Right kidney (tissue), 1 donor: ENCODE measurements around the gene SCIN.

Experiments
- DNase-seq: peaks from one replicate; pipeline ENCODE4 v3.0.0-alpha.2; 2016

SCIN gene

DNA sequence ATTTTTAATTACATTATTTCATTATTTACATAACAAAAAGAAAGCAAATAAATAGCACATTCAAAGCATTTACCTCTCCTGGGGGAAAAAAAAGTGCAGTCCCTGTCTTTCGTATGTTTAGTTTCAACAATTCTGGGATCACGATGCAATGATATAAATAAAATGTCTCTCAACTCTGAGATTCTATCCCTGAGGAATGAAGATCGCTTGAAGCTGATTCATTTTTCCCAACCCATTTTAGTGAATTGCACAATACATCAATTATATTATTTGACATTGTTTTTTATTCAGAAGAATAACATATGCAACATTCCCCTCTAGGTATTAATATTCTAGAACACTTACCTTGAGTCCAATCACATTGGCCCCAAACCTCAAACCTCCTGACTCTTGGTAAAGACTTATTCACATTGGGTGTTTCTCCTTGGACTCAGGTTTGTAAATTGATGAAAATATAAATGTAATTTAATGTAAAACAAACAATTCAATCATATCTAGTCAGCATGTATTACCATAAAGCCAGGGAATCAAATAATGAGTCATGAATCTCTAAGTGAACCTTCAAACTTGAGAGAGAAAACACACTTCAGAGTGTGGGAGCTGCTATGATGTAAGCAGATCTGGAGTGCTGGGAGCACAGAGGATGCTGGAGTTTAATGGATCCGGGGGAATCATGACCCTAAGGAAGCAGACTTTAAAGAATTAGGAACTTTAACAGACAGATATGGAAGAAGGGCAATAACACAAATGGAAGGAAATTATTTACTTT, 5.3 kb upstream of the SCIN start:
- no peak for DNase-seq

DNA sequence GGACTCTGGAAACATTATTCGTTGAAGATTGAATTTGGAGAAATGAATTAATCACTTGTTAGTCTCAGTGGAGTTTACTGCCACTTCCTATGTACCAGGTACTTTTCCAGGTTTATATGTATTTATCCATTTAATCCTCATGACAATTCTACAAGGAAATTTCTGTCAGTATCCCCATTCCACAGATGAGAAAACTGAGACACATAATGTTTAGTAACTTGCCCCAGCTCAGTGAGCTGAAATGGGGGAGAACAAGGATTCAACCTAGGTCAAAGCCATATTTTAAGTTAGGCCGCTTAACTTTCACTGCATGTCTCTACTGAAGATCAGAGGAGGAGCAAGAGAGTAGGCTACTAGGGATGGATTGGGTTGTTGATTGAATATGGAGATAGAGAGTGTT, 4.6 kb upstream of the SCIN start:
- DNase-seq = no peak

DNA sequence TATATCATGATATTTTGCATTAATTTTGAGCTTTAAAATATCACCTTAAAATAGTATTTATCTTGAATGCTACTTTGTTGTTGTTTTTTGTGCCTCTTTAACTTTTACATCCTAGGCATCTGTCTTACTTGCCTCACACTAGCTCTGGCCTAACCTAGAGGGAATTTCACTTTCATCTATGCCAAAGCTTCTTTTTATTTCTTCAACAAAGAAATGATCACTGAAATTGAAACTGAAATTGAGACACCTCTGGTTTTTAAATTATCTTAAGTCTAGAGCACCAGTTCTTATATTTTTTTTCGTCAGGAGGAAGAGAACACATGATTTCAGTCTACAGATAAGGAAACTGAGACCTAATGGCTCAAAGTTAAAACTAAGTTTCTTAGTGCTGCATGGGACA, 3.5 kb upstream of the SCIN start:
- DNase-seq = no peak

DNA sequence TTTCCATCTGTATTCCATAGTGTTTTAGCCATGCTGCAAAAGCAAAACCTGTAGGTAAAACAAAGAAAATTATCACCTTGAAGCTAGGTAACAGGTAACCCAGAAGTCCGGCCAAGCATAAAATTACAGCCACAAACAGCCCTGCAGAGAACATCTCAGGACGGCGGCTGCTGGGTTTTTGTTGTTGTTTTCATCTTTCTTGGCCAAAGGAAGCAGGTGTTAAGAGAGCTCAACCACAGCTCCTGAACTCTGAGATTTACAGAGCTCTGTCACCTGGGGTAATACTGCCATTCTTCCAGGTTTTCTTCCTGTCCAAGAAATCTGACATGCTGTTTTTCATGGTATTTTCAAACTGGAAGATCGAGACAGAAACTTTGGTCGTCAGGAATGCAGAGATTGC, 847 bp upstream of the SCIN start:
- DNase-seq = peak; percentile 28

DNA sequence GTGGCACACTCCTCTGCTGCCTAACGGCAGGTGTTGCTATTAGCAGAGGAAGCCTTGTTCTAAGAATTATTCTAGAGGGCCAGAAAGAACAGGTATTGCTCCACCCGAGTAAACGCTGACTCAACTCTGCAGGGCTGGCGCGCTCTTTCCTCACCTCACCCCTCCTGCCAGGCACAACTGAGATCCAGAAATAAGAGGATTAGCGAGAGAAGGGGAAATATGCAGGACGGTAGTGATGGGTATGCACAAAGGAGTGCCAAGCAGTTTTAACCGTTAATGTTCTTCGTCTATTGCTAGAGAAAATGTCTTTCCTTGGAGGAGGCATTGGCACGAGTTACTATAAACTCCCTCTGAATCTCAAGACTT, 369 bp upstream of the SCIN start:
- DNase-seq = no peak

DNA sequence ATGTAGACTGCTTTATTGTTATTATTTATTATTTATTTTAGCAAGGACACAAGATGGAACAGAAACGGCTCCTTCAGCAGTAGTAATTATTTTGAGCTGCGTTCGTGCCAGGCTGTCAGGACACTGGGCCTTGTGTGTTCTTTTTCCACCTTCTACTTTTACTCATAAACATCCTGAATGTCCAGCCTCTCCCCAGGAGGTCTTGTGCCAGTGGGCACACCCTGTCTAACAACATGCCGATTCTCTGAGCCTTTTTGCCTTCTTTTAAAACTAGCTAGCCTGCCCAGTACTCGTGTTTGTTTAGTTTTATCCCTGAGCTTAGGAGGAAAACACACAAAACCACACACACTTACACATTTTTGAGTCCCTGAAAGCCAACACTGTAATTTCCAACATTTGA, 1.2 kb downstream of the SCIN start:
- no peak for DNase-seq

DNA sequence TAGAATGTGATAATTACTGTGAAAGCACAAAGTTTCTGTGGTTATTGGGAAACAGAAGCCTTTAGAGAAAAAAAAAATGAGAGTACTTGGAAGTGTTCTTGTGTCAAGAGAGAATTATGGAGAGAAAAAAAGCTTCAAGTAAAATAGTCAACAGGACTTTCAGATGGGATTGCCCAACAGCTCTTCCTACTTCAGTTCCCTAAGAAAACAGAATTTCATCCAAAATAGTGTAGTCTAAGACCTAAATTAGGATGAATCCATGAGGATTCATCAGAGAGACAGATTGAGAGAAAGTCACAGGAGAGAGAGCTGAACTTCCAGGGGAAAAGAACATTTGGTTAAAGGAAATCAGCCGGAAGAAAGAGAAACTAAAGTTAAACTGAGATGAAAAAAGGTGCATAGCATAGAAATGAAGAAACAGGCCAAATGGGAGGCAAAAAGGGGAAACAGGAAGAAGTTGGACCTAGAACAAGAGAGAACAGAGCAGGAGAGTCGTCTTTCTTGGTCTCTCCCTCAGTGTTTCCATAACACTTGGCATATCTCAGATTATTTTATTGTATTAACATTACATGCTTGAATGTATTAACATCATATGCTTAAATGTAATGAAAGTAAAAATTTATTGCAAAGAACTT, 2.5 kb downstream of the SCIN start:
- no peak for DNase-seq

DNA sequence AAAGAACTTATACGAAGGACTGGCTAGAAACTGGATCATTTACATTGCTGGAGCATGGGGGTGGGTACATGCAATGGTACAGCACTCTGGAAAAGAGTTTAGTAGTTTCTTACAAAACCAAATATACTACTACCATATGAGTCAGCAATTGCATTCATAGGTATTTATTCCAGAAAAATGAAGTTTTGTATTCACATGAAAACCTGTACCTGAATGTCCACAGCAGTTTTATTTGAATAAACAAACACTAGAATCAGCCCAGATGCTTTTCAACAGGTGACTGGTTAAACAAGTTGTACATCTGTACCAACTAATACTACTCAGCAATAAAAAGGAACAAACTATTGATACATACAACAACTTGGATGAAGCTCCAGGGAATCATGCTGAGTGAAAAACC, 3.4 kb downstream of the SCIN start:
- DNase-seq = no peak

DNA sequence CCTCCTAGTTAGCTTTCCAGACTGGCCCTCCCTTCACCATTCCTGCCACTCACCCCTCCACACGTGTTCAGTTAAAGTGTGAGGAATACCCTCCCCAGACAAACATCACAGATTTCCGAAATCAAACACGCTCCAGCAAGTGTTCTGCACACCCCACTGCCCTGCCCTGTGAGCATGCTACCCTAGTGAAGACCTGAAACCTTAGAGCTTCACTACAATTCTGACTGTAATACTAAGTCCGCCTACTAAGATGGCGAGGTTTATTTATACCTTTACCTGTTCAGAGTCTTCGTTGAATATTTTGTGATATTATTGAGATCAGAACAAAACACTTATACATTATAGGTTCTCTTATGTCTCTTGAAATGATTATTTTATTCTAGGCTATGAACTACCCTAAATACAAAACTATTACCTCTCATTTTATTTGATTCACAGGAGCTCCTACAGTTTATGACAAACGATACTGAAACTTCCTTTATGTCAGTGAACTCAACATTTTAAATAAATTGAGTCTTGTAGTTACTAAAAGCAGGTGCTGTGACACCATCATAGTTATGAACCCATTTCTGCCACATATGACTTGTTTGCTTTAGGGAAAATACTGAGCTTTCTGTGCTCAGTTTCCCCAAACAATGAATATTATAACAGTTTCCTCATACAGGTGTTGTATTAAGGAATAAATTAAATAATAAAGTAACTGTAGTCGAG, 8.6 kb downstream of the SCIN start:
- DNase-seq = no peak

DNA sequence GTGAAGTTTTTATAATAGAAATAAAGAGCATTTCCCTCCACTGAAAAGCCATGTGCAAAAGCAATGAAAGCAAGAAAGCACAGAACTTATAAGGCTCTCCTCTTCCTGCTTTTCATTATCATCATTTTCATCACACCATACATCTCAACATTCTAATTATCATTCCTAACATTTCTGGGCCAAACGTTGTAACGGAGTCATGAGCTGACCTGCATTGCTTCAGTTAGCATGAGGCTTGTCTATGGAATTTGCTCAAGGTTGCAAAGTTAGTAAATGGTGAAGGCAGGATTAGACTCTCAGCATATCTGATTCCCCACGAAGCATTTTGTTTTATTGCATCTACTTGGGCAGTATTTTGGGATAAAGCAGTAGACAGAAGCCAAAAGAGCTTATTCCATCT, 11.4 kb downstream of the SCIN start:
- DNase-seq = no peak

DNA sequence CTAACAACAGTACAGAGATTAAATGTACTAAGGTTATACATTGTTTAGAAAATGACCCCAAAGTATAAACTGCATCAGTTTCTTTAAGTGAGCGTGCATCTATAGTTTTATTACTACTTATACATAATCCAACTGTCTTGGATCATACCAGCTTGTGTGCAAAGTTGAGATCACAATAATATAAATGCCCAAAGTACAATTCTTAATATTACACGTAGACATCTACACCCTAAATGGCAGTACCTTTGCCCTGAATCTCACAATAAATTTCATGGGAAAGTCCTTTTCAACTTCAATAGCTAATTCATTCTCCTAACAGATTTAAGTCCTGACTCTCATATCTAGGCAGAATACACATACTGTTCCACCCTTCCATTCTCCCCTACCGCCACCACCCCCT, 11.8 kb downstream of the SCIN start:
- no peak for DNase-seq

DNA sequence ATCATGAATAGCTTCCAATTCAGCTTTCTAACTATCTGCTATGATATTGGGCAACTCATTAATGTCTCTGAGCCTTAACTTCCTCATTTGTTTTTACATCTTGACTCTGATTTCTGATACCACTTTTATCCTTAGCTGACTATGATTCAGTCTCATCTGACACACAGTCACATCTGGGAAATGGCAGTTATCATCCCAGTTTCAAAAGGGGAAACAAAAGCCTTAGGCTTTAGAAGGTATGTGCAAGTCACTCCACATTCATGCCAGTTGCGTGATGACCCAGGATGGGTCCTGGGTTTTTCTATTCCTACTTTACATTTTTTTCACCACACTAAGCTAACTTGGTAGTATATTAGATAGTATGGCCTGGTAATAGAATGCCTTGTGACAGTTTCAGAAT, 12.7 kb downstream of the SCIN start:
- no peak for DNase-seq

DNA sequence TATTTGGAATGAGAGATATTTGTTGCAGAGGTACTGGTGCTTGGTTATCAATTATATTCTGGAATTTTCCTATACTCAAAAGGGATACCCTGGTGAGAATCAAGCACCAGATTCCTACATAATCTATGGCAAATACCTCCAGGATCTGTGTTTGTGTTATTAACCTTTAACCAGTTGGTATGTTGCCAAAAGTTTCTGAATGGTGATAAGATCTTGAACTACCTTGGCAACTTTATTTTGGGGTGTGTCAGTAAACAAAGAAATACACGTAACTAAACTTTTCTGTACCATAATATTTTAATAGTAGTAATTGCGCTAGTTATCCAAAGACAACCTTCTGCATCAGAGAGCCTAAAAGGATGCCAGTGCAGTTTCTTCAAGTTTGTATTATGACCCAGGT, 13.4 kb downstream of the SCIN start:
- no peak for DNase-seq

DNA sequence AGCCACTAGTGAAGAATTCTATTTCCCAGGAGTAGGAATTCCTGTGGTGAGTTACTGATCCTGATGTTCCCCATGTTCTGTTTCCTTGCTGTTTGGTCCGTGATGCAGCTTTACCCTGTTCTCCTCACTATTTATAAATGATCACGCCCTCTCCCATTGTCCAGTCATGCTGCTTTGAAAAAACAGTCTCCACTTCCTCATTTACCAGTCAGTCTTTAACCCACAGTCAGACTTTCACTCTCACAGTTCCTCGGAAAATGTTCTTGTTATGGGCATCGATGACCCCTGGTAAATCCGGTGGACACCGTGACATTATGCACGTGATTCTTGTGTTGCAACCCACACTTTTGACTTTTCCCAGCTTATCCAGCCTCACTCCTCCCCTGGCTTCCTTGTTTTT, 14.4 kb downstream of the SCIN start:
- DNase-seq = no peak

DNA sequence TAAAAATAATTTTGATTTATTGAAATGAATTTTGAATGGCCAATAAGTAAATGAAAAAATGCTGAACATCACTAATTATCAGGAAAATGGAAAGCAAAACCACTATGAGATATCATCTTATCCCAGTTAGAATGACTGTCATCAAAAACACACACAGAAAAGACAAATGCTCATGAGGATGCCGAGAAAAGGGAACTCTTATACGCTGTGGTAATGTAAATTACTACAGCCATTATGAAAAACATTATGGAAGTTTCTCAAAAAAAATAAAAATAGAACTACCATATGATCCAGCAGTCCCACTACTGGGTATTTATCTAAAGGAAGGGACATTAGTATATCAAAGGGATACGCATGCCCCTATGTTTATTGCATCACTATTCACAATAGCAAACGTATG, 15.8 kb downstream of the SCIN start:
- no peak for DNase-seq

DNA sequence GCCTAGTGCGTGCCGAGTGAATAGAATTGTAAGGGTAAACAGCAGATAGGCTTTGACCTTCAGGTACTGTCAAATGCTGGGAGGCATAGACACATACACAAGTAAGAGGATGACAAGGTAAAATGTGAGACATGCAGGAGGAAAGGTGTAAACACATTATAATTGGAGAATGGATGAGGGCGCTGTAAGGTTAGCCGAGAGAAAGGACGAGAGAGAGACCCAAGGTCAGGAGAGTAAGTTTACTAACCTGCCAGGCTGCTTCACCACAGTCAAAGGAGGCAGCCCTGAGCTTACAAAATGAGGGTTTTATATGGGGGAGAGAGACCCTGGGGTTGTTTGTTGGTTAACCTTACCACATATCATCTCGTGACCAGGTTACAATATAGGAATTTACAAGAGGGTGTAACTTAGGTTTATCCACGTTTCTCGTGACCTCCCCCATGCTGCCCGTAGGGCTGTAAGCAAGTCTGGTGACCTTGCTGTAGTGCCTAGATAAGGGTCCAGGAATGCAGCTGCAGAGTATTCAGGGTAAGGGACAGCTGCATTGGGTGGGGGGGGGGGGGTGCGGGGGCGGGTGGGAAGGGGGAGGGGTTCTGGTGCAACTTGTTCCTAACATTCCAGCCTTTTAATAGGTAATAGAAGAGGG, 17.9 kb downstream of the SCIN start:
- no peak for DNase-seq

DNA sequence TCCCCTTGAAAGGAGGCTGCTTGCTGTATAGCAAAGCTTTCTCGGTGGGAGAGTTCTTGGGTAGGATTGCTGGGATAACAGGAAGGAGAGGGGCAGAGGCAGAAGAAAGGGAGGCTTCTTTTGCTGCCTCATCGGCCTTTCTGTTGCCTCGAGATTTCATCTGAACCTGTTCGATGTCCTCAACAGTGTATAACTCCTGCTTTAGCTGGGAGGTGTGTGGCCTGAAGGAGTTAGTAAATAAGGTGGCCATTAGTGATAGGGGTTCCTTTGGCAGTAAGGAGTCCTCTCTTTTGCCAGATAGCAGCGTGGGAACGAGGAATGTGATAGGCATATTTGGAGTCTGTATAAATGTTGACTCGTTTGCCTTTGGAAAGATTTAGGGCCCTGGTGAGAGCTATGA, 20.0 kb downstream of the SCIN start:
- no peak for DNase-seq

DNA sequence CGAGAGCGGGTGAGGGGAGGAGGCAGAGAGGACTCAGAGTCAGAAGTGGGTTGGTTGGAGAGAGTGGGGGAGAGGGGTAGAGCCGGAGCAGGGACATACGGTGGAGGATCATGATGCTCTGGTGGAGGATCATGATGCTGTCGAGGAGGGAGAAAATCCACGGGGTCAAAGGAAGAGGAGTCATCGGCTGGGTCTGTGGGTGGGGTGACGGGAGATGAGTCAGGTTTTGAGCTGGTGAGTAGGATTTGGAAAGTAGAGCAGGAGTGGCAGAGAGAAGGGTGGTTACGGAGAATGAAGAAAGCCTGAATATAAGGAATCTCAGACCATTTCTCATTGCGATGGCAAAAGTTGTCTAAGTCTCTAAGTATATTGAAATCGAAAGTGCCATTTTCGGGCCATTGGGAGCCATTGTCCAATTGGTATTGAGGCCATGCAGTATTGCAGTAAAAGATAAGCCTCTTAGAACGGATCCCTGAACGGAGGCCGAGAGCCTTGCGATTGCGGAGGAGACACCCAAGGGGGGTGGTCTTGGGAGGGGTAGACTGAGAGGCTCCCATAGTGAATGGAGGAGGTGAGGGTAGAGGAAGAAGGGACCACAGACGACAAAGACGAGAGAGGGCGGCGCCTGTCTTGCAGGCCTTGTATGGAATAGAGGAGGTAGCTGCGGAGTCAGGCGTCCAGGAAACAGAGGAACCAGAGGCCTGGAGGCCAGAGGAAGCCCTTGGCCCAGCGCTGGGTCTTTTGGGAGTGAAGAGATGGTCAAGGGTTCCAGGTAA, 23.8 kb downstream of the SCIN start:
- no peak for DNase-seq

DNA sequence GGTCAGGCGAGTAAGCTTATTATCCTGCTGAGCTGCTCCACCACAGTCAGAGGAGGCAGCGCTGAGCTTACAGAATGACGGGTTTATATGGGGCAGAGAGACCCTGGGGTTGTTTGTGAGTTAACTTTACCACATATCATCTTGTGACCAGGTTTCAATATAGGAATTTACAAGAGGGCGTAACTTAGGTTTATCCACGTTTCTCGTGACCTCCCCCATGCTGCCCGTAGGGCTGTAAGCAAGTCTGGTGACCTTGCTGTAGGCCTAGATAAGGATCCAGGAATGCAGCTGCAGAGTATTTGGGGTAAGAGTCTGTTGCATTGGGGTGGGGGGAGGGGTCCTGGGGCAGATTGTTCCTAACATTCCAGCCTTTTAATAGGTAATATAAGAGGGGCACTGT, 24.6 kb downstream of the SCIN start:
- no peak for DNase-seq

DNA sequence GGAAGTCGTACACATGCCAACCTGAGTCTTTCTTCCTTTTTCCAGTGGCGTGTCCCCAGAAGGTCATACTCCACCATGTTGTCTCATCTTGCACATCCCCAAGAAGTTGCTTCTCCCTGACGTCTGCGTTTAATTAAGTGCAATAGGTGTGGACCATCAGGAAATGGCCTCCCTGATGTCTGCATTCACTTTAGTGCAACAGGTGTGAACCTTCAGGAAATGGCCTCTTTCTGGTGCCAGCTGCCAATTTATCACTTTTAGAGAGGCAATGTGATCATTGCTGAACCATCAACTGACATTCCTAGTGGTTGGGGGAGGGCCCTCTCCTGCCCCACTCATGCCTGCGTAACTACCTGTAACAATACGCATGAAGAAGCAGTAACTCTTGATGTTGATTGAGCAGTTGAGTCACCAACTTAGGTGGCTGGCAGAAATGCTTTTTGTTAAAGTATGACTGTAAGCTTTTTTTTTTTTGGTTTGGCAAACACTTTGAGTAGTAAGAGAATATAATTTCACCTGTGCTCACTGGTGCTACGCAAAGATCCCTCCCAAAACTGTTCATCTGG, 25.8 kb downstream of the SCIN start:
- DNase-seq = no peak

DNA sequence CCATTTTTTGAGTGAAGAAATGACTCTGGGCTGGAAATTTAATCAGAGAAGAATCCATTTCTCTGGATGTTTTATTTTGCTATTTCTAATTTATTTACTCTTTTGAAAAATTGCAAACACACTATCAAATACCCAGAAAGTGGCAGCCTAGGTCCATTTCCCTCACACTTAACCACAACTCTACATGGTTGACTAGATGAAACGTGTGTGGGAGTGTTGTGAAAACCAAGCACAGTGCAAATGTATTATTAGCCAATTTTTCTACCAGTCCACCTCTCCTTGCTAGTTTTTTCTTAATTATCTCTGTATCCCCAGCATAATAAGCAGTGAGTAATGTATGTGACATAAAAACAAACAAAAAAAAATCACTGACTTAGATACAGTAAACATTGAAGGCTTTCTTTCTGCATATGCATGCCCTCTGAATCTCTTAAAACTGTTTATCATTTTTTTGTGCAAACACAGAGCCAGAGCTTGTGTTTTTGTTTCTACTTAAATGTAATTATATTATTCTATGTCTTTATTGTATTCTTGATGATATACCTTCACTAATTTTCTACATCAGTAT, 30.9 kb downstream of the SCIN start:
- no peak for DNase-seq

DNA sequence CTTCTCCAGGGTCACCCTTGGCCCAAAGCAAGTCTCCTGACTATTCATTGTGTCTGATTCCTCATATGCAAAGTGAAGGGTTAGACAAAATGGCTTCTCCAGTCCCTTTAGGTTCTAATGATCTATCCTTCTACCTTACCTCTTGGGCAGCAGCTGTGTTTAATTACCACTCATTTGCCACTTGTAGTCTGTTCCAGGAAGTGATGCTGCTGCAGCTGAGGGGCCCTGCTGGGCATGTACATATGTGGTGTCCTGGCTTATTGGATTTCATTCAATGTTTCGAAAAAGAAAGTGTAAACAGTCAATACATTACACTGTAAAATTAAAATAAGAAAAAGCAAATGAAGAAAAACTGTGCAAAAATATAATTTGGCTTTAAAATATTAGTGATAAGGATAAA, 36.6 kb downstream of the SCIN start:
- no peak for DNase-seq
